ENCODE measurements around the gene COL4A2.

Gene COL4A2

GRCh38 chr13:110432522-110432921 lies 125.4 kb downstream of the COL4A2 start:
- 0 out of 2 replicates have a peak, but pooled peaks have one; percentile 28 for TF ChIP-seq PRDM6 (tag by site-specific recombination; IDR thresholded peaks at IDR 0.05)
- no peak for TF ChIP-seq HOXC10 (CRISPR knock-in tag; IDR thresholded peaks at IDR 0.05)
- TF ChIP-seq GLIS2 (tag by site-specific recombination; IDR thresholded peaks at IDR 0.05), result no peak
- TF ChIP-seq ZBTB17 (tag by site-specific recombination; IDR thresholded peaks at IDR 0.05), result no peak
- ChIA-PET POLR2A (interaction anchor here (0.5 kb wide), 1 partner anchor 390 kb away, joined by 4 read pairs; no protein-coding TSS in a partner anchor), CTCF (interaction anchor here (0.7 kb wide), 1 partner anchor 213 kb away, joined by 3 read pairs; no protein-coding TSS in a partner anchor)
- Histone ChIP-seq H3K36me3 (ENCODE audit: control insufficient read depth in 2 of 2, insufficient read depth in 1 of 2, low read length in 2 of 2) (peaks cover 0 to 37% of the 10 kb centered on the region in 2 experiments; a peak in 1 of 3 replicates), H3K9me3 (ENCODE audit: control insufficient read depth, insufficient read depth, low read depth, low read length) (no peaks in the 10 kb centered on the region), H3K4me3 (ENCODE audit: low read depth, low read length) (no peak overlapping the region), H3K27ac (ENCODE audit: extremely low read depth, low read depth, low read length) (no peak overlapping the region), H3K4me1 (ENCODE audit: control insufficient read depth, insufficient read depth, low read length) (peaks cover 3% of the 10 kb centered on the region; the same call in 1 of the 2 replicates)

GRCh38 chr13:110433014-110433413 lies 125.9 kb downstream of the COL4A2 start:
- CTCF ChIA-PET, result interaction anchor here (0.6 to 0.7 kb wide), 3 partner anchors 214 to 274 kb away, joined by 3 to 4 read pairs (median 4); no protein-coding TSS in a partner anchor
- TF ChIP-seq ZNF791 (tag by site-specific recombination; IDR thresholded peaks at IDR 0.05) (no peak), SETDB1 (IDR thresholded peaks at IDR 0.05; ENCODE audit: insufficient read length, low read length) (no peak), ZNF596 (tag by site-specific recombination; IDR thresholded peaks at IDR 0.05) (no peak), ZNF274 (IDR thresholded peaks at IDR 0.05; ENCODE audit: low read length) (no peak), ZNF274 (tag by site-specific recombination; IDR thresholded peaks at IDR 0.05; ENCODE audit: borderline replicate concordance) (no peak), PRDM6 (tag by site-specific recombination; IDR thresholded peaks at IDR 0.05) (no peak), ZBTB44 (tag by site-specific recombination; IDR thresholded peaks at IDR 0.05) (no peak), ZNF239 (tag by site-specific recombination; IDR thresholded peaks at IDR 0.05) (no peak), SCRT2 (tag by site-specific recombination; IDR thresholded peaks at IDR 0.05) (no peak), ZNF555 (tag by site-specific recombination; conservative IDR thresholded peaks at IDR 0.05) (no peak), ZBTB6 (tag by site-specific recombination; IDR thresholded peaks at IDR 0.05) (no peak), ZNF768 (tag by site-specific recombination; IDR thresholded peaks at IDR 0.05) (no peak)

GRCh38 chr13:110434629-110435028 lies 127.5 kb downstream of the COL4A2 start:
- no peak overlapping the region for H3K27ac ChIP-seq (ENCODE audit: extremely low read depth, low read depth, low read length)
- POLR2A ChIA-PET, result no interaction called here
- peaks cover 3% of the 10 kb centered on the region; the same call in 1 of the 2 replicates for H3K4me1 ChIP-seq (ENCODE audit: control insufficient read depth, insufficient read depth, low read length)
- H3K36me3 ChIP-seq (ENCODE audit: control insufficient read depth in 2 of 2, insufficient read depth in 1 of 2, low read length in 2 of 2), result peaks cover 0 to 44% of the 10 kb centered on the region in 2 experiments; a peak in 1 of 3 replicates
- H3K4me3 ChIP-seq (ENCODE audit: low read depth, low read length), result no peak overlapping the region
- CTCF ChIA-PET, result no interaction called here
- H3K9me3 ChIP-seq (ENCODE audit: control insufficient read depth, insufficient read depth, low read depth, low read length), result no peaks in the 10 kb centered on the region
- TF ChIP-seq ZNF514 (tag by site-specific recombination; IDR thresholded peaks at IDR 0.05), result no peak
- TF ChIP-seq HOXA7 (CRISPR knock-in tag; IDR thresholded peaks at IDR 0.05; ENCODE audit: borderline replicate concordance), result no peak
- TF ChIP-seq ZBTB44 (tag by site-specific recombination; IDR thresholded peaks at IDR 0.05), result no peak
- TF ChIP-seq ZNF133 (tag by site-specific recombination; IDR thresholded peaks at IDR 0.05), result no peak
- TF ChIP-seq ZNF549 (tag by site-specific recombination; IDR thresholded peaks at IDR 0.05), result no peak
- TF ChIP-seq KLF1 (tag by site-specific recombination; IDR thresholded peaks at IDR 0.05), result no peak

More at GRCh38 chr13:110433014-110433413, 125.9 kb downstream of the COL4A2 start:
- H3K4me3 ChIP-seq (ENCODE audit: low read depth, low read length), result no peak overlapping the region
- H3K27ac ChIP-seq (ENCODE audit: extremely low read depth, low read depth, low read length), result no peak overlapping the region
- no peaks in the 10 kb centered on the region for H3K9me3 ChIP-seq (ENCODE audit: control insufficient read depth, insufficient read depth, low read depth, low read length)
- POLR2A ChIA-PET, result interaction anchor here (0.5 kb wide), 1 partner anchor 390 kb away, joined by 4 read pairs; no protein-coding TSS in a partner anchor
- H3K4me1 ChIP-seq (ENCODE audit: control insufficient read depth, insufficient read depth, low read length), result peaks cover 3% of the 10 kb centered on the region; the same call in 1 of the 2 replicates
- H3K36me3 ChIP-seq (ENCODE audit: control insufficient read depth in 2 of 2, insufficient read depth in 1 of 2, low read length in 2 of 2), result peaks cover 0 to 40% of the 10 kb centered on the region in 2 experiments; a peak in 1 of 3 replicates
